ENCODE measurements around the gene AGBL1.

The AGBL1 gene

DNA sequence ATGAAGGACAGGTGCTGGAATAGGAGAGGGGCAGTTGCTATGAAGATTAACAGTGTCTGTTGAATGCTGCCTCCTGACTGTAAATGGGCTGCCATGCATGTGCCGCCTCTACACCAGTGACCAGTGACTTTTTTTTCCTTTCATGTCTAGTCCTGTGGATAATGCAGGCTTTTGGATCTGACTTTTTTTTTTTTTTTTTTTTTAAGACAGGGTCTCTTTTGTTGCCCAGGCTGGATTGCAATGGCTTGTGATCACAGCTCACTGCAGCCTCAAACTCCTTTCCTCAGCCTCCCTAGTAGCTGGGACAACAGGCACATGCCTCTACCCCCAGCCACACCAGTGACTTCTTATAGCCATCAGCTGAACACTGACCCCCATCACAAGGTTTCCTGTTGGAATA, 41.2 kb upstream of the AGBL1 start:
- TF ChIP-seq ZFP3 (tag by site-specific recombination; IDR thresholded peaks at IDR 0.05; ENCODE audit: low read depth), result no peak
- no peak for TF ChIP-seq TRIM28 (IDR thresholded peaks at IDR 0.05; ENCODE audit: borderline replicate concordance, low read length)
- no peak for TF ChIP-seq TSHZ1 (tag by site-specific recombination; IDR thresholded peaks at IDR 0.05; ENCODE audit: borderline replicate concordance)
- TF ChIP-seq BCL11A (tag by site-specific recombination; IDR thresholded peaks at IDR 0.05; ENCODE audit: low read depth), result no peak
- TF ChIP-seq HOXA7 (CRISPR knock-in tag; IDR thresholded peaks at IDR 0.05; ENCODE audit: borderline replicate concordance), result no peak
- no peak for TF ChIP-seq KLF10 (tag by site-specific recombination; IDR thresholded peaks at IDR 0.05)
- TF ChIP-seq ZNF2 (tag by site-specific recombination; IDR thresholded peaks at IDR 0.05), result no peak
- TF ChIP-seq ZNF354C (tag by site-specific recombination; IDR thresholded peaks at IDR 0.05; ENCODE audit: borderline replicate concordance, low read depth), result no peak
- TF ChIP-seq ZNF324 (tag by site-specific recombination; IDR thresholded peaks at IDR 0.05), result no peak
- POLR2A ChIA-PET, result no interaction called here
- Histone ChIP-seq H3K9me3 (ENCODE audit: control insufficient read depth, insufficient read depth, low read depth, low read length) (no peaks in the 10 kb centered on the region), H3K36me3 (ENCODE audit: control insufficient read depth in 2 of 2, insufficient read depth in 1 of 2, low read length in 2 of 2) (no peaks in the 10 kb centered on the region), H3K4me1 (ENCODE audit: control insufficient read depth, insufficient read depth, low read length) (no peaks in the 10 kb centered on the region), H3K4me3 (ENCODE audit: low read depth, low read length) (no peak overlapping the region), H3K27ac (ENCODE audit: extremely low read depth, low read depth, low read length) (no peak overlapping the region)
- CTCF ChIA-PET, result no interaction called here

- ChIA-PET POLR2A (no interaction called here), CTCF (interaction anchor here (0.6 to 1.1 kb wide), 3 partner anchors 13 to 1785 kb away, joined by 3 to 4 read pairs (median 3); no protein-coding TSS in a partner anchor)
- H3K36me3 ChIP-seq (ENCODE audit: control insufficient read depth in 2 of 2, insufficient read depth in 1 of 2, low read length in 2 of 2), result no peaks in the 10 kb centered on the region
- no peak overlapping the region for H3K4me3 ChIP-seq (ENCODE audit: low read depth, low read length)
- no peaks in the 10 kb centered on the region for H3K9me3 ChIP-seq (ENCODE audit: control insufficient read depth, insufficient read depth, low read depth, low read length)
- H3K27ac ChIP-seq (ENCODE audit: extremely low read depth, low read depth, low read length), result no peak overlapping the region
- H3K4me1 ChIP-seq (ENCODE audit: control insufficient read depth, insufficient read depth, low read length), result no peaks in the 10 kb centered on the region
- TF ChIP-seq ZFP37 (tag by site-specific recombination; IDR thresholded peaks at IDR 0.05) (no peak), ZNF169 (tag by site-specific recombination; IDR thresholded peaks at IDR 0.05) (no peak)
Measured at GRCh38 chr15:86040356-86041033, 39.2 kb upstream of the AGBL1 start.

DNA sequence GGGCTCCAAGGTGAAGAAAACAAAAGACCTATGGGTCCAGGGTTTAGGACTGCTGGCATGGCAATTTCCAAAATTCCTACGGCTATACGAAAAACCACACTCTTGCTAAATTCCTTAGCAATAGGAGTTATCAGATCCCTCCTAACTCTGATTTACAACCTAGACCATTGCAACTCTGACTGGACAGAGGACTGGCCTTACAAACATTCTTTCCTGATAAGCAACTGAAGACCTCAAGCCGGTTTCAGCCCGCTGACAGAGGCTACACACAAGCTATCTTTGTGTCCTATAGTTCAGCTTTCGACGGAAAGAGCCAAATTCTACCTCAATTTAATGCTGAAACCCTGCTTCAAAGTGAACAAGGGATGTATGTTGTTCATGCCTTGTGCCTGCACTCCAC, 38.3 kb upstream of the AGBL1 start:
- ChIA-PET CTCF (interaction anchor here (0.9 kb wide), 1 partner anchor 65 kb away, joined by 3 read pairs; no protein-coding TSS in a partner anchor), POLR2A (no interaction called here)
- Histone ChIP-seq H3K4me1 (ENCODE audit: control insufficient read depth, insufficient read depth, low read length) (no peaks in the 10 kb centered on the region), H3K36me3 (ENCODE audit: control insufficient read depth in 2 of 2, insufficient read depth in 1 of 2, low read length in 2 of 2) (no peaks in the 10 kb centered on the region), H3K4me3 (ENCODE audit: low read depth, low read length) (no peak overlapping the region), H3K9me3 (ENCODE audit: control insufficient read depth, insufficient read depth, low read depth, low read length) (no peaks in the 10 kb centered on the region), H3K27ac (ENCODE audit: extremely low read depth, low read depth, low read length) (no peak overlapping the region)
- TF ChIP-seq SALL2 (tag by site-specific recombination; IDR thresholded peaks at IDR 0.05; ENCODE audit: borderline replicate concordance) (no peak), ZNF600 (tag by site-specific recombination; IDR thresholded peaks at IDR 0.05) (no peak), ZNF112 (tag by site-specific recombination; IDR thresholded peaks at IDR 0.05) (no peak)

DNA sequence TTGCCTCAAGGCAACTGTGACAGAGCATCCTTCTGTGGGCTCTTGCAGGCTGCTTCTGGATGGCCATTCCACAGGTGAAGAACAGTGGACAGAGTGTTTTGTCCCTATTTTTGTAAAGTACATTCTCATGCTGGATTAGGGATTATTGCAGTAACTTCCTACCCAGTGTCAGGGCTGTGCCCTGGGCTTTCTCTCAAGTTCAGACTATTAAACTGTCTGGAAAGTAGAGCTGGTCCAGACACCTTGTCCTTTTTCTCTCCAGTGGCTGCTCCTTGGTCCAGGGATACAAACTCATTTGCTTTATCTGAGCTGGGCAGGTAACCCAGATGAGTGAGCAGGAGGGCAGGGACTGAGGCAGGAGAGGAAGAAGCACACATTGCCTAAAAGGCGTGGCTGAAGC, 37.4 kb upstream of the AGBL1 start:
- ChIA-PET POLR2A (interaction anchor here (0.6 kb wide), 1 partner anchor 20 kb away, joined by 4 read pairs; no protein-coding TSS in a partner anchor), CTCF (no interaction called here)
- H3K4me3 ChIP-seq (ENCODE audit: low read depth, low read length), result no peak overlapping the region
- H3K9me3 ChIP-seq (ENCODE audit: control insufficient read depth, insufficient read depth, low read depth, low read length), result no peaks in the 10 kb centered on the region
- H3K27ac ChIP-seq (ENCODE audit: extremely low read depth, low read depth, low read length), result no peak overlapping the region
- no peaks in the 10 kb centered on the region for H3K36me3 ChIP-seq (ENCODE audit: control insufficient read depth in 2 of 2, insufficient read depth in 1 of 2, low read length in 2 of 2)
- no peaks in the 10 kb centered on the region for H3K4me1 ChIP-seq (ENCODE audit: control insufficient read depth, insufficient read depth, low read length)
- TF ChIP-seq ZSCAN5A (tag by site-specific recombination; IDR thresholded peaks at IDR 0.05) (no peak), ZSCAN16 (tag by site-specific recombination; IDR thresholded peaks at IDR 0.05) (no peak), ZBTB7A (tag by site-specific recombination; IDR thresholded peaks at IDR 0.05; ENCODE audit: low read depth) (no peak), ZBTB8A (tag by site-specific recombination; IDR thresholded peaks at IDR 0.05) (no peak), ZNF596 (tag by site-specific recombination; IDR thresholded peaks at IDR 0.05) (no peak), ZNF202 (tag by site-specific recombination; IDR thresholded peaks at IDR 0.05; ENCODE audit: borderline replicate concordance) (no peak), ZNF274 (IDR thresholded peaks at IDR 0.05; ENCODE audit: low read length) (no peak), ZNF274 (tag by site-specific recombination; IDR thresholded peaks at IDR 0.05; ENCODE audit: borderline replicate concordance) (no peak)
